Hepatocyte (in vitro differentiated cells): Measurements from ENCODE around the gene OR5K4.

Experiments used
- EZH2phosphoT487 ChIP-seq: fragments of 200-600 bp; sonication (generic); IDR thresholded peaks from one replicate; pipeline ENCODE4 v1.6.1; 2018; ENCODE audit warnings: antibody characterized with exemption, mild to moderate bottlenecking, low read depth, moderate library complexity; ENCODE audit not compliant: unreplicated experiment, severe bottlenecking
- TF ChIP-seq, protein P1 (sequence below): fragments of 200-600 bp; sonication (generic); IDR thresholded peaks from 2 replicates; pipeline ENCODE4 v1.5.1; 2016; ENCODE audit warnings: antibody characterized with exemption, mild to moderate bottlenecking; ENCODE audit not compliant: poor library complexity

DNA sequence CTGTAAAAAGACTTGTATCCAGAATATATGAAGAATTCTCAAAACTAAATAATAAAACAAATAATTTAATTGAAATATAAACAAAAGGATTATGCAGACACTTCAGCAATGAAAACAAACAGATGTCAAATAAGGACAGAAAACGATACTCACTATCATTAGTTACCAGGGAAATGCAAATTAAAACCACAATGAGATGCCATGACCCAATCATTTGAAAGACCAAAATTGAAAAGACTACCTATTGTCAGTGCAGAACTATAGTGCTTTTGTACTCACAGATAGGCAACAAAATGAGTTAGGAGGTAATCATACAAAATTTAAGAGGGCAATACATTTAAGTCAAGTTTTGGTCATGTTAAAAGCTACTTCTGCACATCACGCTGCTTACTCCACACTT, 31.6 kb upstream of the OR5K4 start:
- TF ChIP-seq, protein P1, sequence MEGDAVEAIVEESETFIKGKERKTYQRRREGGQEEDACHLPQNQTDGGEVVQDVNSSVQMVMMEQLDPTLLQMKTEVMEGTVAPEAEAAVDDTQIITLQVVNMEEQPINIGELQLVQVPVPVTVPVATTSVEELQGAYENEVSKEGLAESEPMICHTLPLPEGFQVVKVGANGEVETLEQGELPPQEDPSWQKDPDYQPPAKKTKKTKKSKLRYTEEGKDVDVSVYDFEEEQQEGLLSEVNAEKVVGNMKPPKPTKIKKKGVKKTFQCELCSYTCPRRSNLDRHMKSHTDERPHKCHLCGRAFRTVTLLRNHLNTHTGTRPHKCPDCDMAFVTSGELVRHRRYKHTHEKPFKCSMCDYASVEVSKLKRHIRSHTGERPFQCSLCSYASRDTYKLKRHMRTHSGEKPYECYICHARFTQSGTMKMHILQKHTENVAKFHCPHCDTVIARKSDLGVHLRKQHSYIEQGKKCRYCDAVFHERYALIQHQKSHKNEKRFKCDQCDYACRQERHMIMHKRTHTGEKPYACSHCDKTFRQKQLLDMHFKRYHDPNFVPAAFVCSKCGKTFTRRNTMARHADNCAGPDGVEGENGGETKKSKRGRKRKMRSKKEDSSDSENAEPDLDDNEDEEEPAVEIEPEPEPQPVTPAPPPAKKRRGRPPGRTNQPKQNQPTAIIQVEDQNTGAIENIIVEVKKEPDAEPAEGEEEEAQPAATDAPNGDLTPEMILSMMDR: no peak
- TF ChIP-seq EZH2phosphoT487: no peak
